Activated CD4-positive, CD25-positive, alpha-beta regulatory T cell (primary cell): ENCODE data around the gene CACNG6.

ENCODE experiments used
- DNase-seq, 4 experiments: peaks; one replicate each; lab custom pipeline; 2025; lab: John Stamatoyannopoulos, UW

Gene CACNG6

GRCh38 chr19:54045771-54046170 lies 54.3 kb downstream of the CACNG6 start:
- DNase-seq, result no peak

DNA sequence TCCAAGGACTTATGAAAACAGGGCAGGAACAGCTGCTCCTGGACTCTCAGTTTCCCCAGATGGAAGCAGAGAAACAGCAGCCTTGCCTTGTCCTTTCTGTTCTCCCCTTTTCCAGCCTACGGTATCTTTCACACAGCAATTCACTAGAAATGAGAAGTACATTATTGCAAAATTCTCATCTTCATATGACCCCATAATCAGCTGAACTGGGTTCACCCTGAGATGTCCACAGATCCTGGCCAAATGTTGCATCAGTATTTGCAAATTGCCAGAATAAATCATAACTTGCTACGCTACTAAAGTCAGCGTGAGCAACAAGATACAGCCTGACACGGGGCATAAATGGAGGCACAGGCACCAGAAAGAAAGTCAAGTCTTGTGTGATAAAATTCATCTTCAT lies 56.2 kb downstream of the CACNG6 start:
- DNase-seq, result no peak
